Middle frontal gyrus (tissue), 1 donor: ENCODE data around the gene DUSP2.

ENCODE experiments used
- DNase-seq: peaks from one replicate; pipeline ENCODE4 v3.0.0-alpha.2; 2015; ENCODE audit warnings: low spot score; ENCODE audit errors: extremely low spot score

Gene DUSP2

GRCh38 chr2:96145036-96145847 is at the start of gene DUSP2:
TSS of gene DUSP2 (minus strand) at chr2:96145440. CDS start at chr2:96145354, 86 bp downstream.
- peak; percentile 15 for DNase-seq

GRCh38 chr2:96191937-96192670 is 46.9 kb upstream of the DUSP2 start:
- no peak for DNase-seq

GRCh38 chr2:96188821-96189526 is 43.7 kb upstream of the DUSP2 start:
- no peak for DNase-seq

GRCh38 chr2:96186562-96186961 is 41.3 kb upstream of the DUSP2 start:
- no peak for DNase-seq

- no peak for DNase-seq
These were observed 40.3 kb upstream of the DUSP2 start for GRCh38 chr2:96185516-96185915.

- DNase-seq: no peak
These were observed 39.7 kb upstream of the DUSP2 start for GRCh38 chr2:96184989-96185388.

- DNase-seq: no peak
These were observed 38.9 kb upstream of the DUSP2 start for GRCh38 chr2:96184188-96184587.

GRCh38 chr2:96181529-96181928 is 36.3 kb upstream of the DUSP2 start:
- no peak for DNase-seq

- no peak for DNase-seq
These were observed 35.3 kb upstream of the DUSP2 start for GRCh38 chr2:96180521-96180920.

GRCh38 chr2:96180002-96180401 is 34.8 kb upstream of the DUSP2 start:
- no peak for DNase-seq

- no peak for DNase-seq
These were observed 31.4 kb upstream of the DUSP2 start for GRCh38 chr2:96176661-96177060.

- DNase-seq: no peak
These were observed 30.7 kb upstream of the DUSP2 start for GRCh38 chr2:96175951-96176350.

- peak; percentile 58 for DNase-seq
These were observed 29.3 kb upstream of the DUSP2 start for GRCh38 chr2:96174251-96175144.

- no peak for DNase-seq
These were observed 26.6 kb upstream of the DUSP2 start for GRCh38 chr2:96171831-96172230.

- DNase-seq: no peak
These were observed 25.4 kb upstream of the DUSP2 start for GRCh38 chr2:96170626-96171025.

- no peak for DNase-seq
These were observed 24.7 kb upstream of the DUSP2 start for GRCh38 chr2:96169868-96170507.

- no peak for DNase-seq
These were observed 22.3 kb upstream of the DUSP2 start for GRCh38 chr2:96167407-96168013.

- DNase-seq: no peak
These were observed 19.4 kb upstream of the DUSP2 start for GRCh38 chr2:96164459-96165184.

GRCh38 chr2:96163768-96164429 is 18.7 kb upstream of the DUSP2 start:
- no peak for DNase-seq
